MCF 10A (cell line): ENCODE data around the gene NEO1. TPM values are rescaled to one million over a fixed set of nuclear protein-coding genes. Genes with fewer than 3 reads are reported as not detected.

Experiments used
- BruUV-seq: library from RNA; stranded (reverse); fragments of 400-500 nt; replicated peaks from 2 replicates; lab custom pipeline; 2021; lab: Mats Ljungman, UMichigan
- CTCF ChIA-PET: fragments of 300-600 bp; sonication (Branson Sonifier 250); formaldehyde crosslinking; extraction: SDS; loops from one replicate; lab custom pipeline; 2021; ENCODE audit warnings: antibody characterized with exemption, inconsistent platforms; lab: Yijun Ruan, JAX
- POLR2A ChIA-PET: fragments of 300-600, 350-650 bp; sonication (Branson Sonifier 250); formaldehyde crosslinking; extraction: SDS; loops from one replicate; lab custom pipeline; 2020; ENCODE audit warnings: antibody characterized with exemption, inconsistent platforms; lab: Yijun Ruan, JAX
- DNase-seq: peaks from one replicate; pipeline ENCODE4 v3.0.0-alpha.2; 2018; ENCODE audit not compliant: unreplicated experiment
- H3K27ac Mint-ChIP-seq: one replicate; pipeline ENCODE4 v1.8.0; 2022; ENCODE audit warnings: mild to moderate bottlenecking, low read depth, mixed read lengths; ENCODE audit not compliant: unreplicated experiment
- H3K27me3 Mint-ChIP-seq: one replicate; pipeline ENCODE4 v1.8.0; 2022; ENCODE audit warnings: mixed read lengths; ENCODE audit not compliant: insufficient read depth, unreplicated experiment
- H3K36me3 Mint-ChIP-seq: one replicate; pipeline ENCODE4 v1.8.0; 2022; ENCODE audit warnings: mild to moderate bottlenecking, moderate library complexity, mixed read lengths; ENCODE audit not compliant: insufficient read depth, unreplicated experiment
- H3K4me1 Mint-ChIP-seq: one replicate; pipeline ENCODE4 v1.8.0; 2022; ENCODE audit warnings: mixed read lengths; ENCODE audit not compliant: insufficient read depth, unreplicated experiment
- H3K4me3 Mint-ChIP-seq: one replicate; pipeline ENCODE4 v1.8.0; 2022; ENCODE audit warnings: mild to moderate bottlenecking, moderate library complexity, mixed read lengths; ENCODE audit not compliant: unreplicated experiment
- H3K9me3 Mint-ChIP-seq: one replicate; pipeline ENCODE4 v1.8.0; 2022; ENCODE audit warnings: mixed read lengths; ENCODE audit not compliant: unreplicated experiment
- intact Hi-C: fragments of 100-400 bp; cut with micrococcal nuclease; formaldehyde crosslinking; loops from 2 replicates; pipeline ENCODE4 v1.14.1; 2022
- total RNA-seq: library from RNA; stranded (reverse); gene quantifications from 2 replicates; pipeline ENCODE4 v1.2.3, GENCODE V29; 2022
- TF ChIP-seq, protein P1 (sequence below): fragments of 200-600 bp; IDR thresholded peaks from one replicate; pipeline ENCODE4 v1.8.0; 2022; ENCODE audit warnings: antibody characterized with exemption, mild to moderate bottlenecking; ENCODE audit not compliant: unreplicated experiment

Gene NEO1
- total RNA-seq, 1 experiment from 2014 or later = 13.2 TPM

DNA sequence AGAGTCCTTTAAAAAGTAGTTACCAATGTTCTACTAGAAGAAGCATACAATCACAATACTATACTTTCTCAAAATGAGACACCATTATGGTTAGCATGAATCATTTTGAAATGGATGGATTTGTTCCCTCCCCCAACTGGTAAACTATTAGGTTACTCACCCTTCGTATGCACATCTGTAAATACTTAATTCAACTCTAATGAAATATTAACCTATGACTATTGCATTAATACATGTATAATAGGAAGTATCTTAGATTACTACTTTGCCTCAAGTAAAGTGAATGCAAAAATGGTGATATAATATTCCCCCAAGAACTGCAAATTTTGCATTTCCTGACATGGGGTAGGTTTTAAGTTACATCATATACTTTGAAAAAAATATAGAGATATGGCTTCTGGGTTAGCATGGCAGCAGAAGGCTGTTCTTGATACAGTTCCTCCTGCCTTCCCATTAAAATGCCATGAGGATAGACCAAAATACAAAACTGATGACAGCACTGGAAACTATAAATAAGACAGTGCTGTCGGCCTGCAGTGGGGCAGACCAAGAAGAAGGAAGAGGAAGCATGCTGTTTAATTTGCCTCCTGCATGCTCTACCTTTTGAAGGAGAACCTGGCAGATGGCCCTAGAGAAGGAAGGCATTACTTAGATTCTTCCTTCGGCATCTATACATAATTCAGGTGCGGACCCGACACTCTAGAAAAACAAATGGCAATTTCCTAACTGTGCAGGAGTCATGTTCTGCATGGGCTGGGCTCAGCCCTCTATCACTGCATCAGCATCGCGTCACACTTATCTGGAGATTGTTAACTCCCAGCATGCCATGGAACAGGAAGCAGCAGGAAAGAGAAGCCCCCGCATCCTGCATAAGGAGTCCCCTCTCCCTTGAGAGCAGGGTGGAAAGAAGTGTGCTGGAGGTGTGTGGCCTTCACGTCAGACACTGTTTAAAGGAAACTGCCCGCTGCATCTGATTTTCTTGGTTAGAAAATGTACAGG, 41.8 kb upstream of the NEO1 start:
- Mint-ChIP-seq H3K4me3 (no peak overlapping the region), H3K36me3 (no peaks in the 10 kb centered on the region), H3K9me3 (no peaks in the 10 kb centered on the region), H3K27me3 (no peaks in the 10 kb centered on the region), H3K4me1 (peaks cover 3% of the 10 kb centered on the region), H3K27ac (no peak overlapping the region)
- no TSS peak for BruUV-seq
- intact Hi-C loops = no loop called here
- no peak for DNase-seq
- ChIA-PET CTCF (no interaction called here), POLR2A (interaction anchor here (0.8 to 1.8 kb wide), 7 partner anchors 12 to 182 kb away, joined by 3 to 12 read pairs (median 4); partner anchors contain the start of gene NEO1)
- TF ChIP-seq, protein P1, sequence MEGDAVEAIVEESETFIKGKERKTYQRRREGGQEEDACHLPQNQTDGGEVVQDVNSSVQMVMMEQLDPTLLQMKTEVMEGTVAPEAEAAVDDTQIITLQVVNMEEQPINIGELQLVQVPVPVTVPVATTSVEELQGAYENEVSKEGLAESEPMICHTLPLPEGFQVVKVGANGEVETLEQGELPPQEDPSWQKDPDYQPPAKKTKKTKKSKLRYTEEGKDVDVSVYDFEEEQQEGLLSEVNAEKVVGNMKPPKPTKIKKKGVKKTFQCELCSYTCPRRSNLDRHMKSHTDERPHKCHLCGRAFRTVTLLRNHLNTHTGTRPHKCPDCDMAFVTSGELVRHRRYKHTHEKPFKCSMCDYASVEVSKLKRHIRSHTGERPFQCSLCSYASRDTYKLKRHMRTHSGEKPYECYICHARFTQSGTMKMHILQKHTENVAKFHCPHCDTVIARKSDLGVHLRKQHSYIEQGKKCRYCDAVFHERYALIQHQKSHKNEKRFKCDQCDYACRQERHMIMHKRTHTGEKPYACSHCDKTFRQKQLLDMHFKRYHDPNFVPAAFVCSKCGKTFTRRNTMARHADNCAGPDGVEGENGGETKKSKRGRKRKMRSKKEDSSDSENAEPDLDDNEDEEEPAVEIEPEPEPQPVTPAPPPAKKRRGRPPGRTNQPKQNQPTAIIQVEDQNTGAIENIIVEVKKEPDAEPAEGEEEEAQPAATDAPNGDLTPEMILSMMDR = no peak

DNA sequence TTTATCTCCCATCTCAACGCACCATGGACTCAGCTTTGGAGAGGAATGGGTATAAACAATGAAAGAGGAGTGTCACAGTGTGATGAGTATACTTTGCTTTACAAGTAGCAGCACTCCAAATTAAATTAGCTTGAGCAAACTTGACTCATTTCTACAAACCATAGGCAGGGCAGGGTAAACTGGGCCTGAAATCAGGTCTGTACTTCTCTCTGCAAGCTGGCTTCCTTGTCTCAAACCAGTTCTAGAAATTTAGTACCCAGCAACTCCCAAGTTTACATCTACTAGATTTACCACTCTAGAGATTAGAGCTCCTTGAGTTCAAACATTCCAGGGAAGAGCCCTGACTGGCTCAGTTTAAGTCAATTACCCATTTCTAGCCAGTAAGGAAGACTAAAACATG, 37.4 kb upstream of the NEO1 start:
- Mint-ChIP-seq H3K27ac (no peak overlapping the region), H3K9me3 (no peaks in the 10 kb centered on the region), H3K4me1 (no peaks in the 10 kb centered on the region), H3K4me3 (no peak overlapping the region), H3K27me3 (no peaks in the 10 kb centered on the region), H3K36me3 (no peaks in the 10 kb centered on the region)
- no TSS peak for BruUV-seq
- TF ChIP-seq, protein P1 = no peak
- ChIA-PET CTCF (interaction anchor here (0.6 to 1.2 kb wide), 2 partner anchors 12 to 67 kb away, joined by 3 read pairs; no protein-coding TSS in a partner anchor), POLR2A (no interaction called here)
- no peak for DNase-seq
- intact Hi-C loops = no loop called here

DNA sequence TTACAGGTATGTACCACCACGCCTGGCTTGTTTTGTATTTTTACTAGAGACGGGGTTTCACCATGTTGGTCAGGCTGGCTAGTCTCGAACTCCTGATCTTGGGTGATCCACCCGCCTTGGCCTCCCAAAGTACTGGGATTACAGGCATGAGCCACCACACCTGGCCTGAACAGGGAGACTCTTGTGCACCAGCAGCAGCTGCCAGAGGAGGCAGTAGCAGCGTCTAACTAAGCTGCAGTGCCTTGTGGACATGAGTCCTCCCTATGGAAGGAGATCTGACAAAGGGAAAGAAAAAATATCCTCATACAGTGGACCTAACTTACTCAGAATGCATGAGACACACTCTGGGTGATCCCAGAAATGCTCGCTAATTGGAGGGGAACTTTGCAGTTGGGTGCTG, 36.8 kb upstream of the NEO1 start:
- no peak for DNase-seq
- POLR2A ChIA-PET = no interaction called here
- no peaks in the 10 kb centered on the region for H3K27me3 Mint-ChIP-seq
- intact Hi-C loops = no loop called here
- H3K27ac Mint-ChIP-seq = no peak overlapping the region
- no peaks in the 10 kb centered on the region for H3K36me3 Mint-ChIP-seq
- no peaks in the 10 kb centered on the region for H3K4me1 Mint-ChIP-seq
- no peak overlapping the region for H3K4me3 Mint-ChIP-seq
- CTCF ChIA-PET = interaction anchor here (0.6 to 1.2 kb wide), 2 partner anchors 11 to 16 kb away, joined by 3 read pairs; no protein-coding TSS in a partner anchor
- H3K9me3 Mint-ChIP-seq = no peaks in the 10 kb centered on the region
- TF ChIP-seq, protein P1 = no peak
- BruUV-seq = no TSS peak

DNA sequence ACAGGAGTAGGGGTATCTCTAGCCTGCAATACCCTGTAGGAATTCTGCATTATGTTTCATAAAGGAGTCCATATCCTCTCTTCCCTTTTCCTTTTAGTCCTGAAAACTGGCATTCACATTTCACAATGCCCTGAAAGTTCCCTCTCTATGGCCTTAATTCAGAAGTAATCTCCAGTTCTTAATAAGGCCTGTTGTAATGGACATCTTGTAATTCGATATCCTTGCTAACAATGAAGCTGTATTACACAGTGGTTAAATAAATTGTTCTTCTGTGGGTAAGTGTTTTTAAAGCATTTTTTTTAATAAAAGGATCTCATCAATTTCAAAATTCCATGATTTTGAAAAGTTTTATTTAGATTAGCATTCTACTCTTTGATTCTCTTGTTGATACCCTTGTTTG, 34.3 kb upstream of the NEO1 start:
- CTCF ChIA-PET = no interaction called here
- Mint-ChIP-seq H3K36me3 (peaks cover 4% of the 10 kb centered on the region), H3K27me3 (no peaks in the 10 kb centered on the region)

More for the DNA sequence above, 34.3 kb upstream of the NEO1 start:
- no TSS peak for BruUV-seq
- Mint-ChIP-seq H3K9me3 (no peaks in the 10 kb centered on the region), H3K4me3 (no peak overlapping the region), H3K4me1 (no peaks in the 10 kb centered on the region), H3K27ac (no peak overlapping the region)
- TF ChIP-seq, protein P1 = no peak
- intact Hi-C loops = no loop called here
- POLR2A ChIA-PET = no interaction called here
- no peak for DNase-seq
